GM18870 (cell line): Measurements from ENCODE around the gene TMEM156.
A peak's percentile ranks its signal among the peaks of the same experiment; 100 is the strongest.
"Not testable (repeated sequence)": the region's sequence is repeated elsewhere in the genome, so short reads cannot be mapped to it uniquely, and the experiment has no call there.

Experiments
- ATAC-seq: cut with Tn5 transposase; IDR thresholded peaks from one replicate; pipeline ENCODE4 v1.9.1; 2021; ENCODE audit warnings: moderate library complexity; ENCODE audit not compliant: unreplicated experiment

TMEM156 gene

DNA sequence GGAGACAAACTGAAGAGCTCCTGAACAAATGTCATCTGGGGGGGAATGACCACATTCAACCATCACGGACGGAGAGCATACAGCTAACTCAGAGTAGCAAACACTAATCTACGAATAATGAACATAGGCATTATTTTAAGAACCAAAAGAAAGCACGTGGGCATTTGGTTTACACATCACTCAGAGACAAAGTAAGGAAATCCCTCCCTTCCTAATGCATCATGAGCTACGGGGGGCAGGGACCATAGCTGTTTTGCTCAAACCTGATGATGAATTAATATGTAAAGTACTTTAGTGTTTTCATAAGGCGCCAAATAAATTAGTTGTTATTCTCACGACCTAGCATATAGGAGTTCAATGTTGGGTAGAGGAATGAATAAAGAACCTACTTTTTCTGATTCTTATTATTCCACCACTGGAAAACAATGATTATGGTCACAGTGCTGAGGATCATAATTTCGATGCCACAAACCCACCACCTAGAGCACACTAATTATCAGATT is 11.7 kb upstream of the TMEM156 start:
- peak; percentile 19 for ATAC-seq

DNA sequence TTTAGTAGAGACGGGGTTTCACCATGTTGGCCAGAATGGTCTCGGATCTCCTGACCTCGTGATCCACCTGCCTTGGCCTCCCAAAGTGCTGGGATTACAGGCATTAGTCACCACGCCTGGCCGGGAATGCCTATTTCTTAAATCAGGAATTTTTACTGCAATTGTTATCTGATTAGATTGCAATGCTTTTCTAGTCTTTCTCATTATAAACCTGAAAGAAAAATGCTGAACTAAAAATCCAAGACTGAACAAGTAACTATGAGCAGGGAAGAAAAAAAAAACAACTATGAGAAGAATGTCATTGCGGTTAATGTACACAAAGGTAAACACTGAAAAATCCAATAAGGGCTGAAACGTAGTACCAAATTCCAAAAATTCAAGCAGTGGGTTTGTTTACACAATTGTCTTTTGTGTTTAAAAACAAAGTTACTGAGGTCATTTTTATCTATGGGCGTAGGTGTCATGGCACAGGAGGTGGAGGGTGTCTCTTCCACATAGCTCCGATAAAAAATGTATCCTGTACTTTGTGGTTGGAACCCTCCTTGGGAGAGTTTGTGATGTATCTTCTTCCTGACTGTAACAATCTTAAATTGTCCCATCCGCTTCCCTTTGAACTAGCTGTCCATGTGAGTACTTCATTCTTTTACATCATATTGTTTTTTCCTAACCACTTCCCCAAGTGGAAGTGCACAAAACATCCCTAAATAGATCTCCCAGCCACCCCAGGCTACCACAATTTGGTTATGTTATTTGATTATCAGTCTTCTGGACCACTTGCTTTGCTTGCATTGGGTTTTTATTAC is 11.1 kb upstream of the TMEM156 start:
- ATAC-seq = no peak

DNA sequence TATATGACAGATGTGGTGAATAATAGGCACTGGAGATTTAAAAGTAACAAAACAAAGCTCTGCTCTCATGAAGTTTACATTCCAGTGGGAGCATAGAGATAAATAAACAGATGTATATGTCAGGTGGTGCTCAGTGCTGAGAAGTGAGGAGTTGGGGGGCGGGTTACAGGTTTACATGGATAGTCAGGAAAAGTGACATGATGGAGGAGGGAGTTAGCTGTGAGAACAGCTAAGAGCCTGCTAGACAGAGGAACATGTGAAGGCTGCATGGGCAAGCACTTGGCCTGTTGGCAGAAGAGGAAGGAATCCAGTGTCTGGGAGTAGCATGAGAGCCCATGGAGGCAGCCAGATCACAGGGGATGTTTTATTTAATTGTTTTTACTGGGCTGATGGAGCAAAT is 10.2 kb upstream of the TMEM156 start:
- no peak for ATAC-seq

DNA sequence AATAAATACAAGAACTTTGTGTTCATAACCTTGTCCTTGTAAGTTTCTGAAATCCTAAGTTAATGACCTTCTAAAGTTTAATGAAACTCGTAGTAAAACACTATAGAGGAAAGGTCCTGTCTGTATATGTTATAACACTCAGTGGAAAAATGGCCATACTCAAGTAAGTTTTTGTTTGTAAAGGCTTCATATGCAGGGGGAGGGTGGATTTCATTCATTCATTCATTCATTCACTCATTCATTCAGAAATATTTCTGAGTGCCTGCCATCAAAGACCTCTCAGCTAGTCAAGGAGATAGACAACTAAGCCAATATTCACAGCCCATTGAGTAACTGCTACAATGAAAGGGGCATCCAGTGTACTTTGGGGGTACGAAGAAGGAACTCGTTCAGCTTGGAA is 6.9 kb upstream of the TMEM156 start:
- no peak for ATAC-seq

DNA sequence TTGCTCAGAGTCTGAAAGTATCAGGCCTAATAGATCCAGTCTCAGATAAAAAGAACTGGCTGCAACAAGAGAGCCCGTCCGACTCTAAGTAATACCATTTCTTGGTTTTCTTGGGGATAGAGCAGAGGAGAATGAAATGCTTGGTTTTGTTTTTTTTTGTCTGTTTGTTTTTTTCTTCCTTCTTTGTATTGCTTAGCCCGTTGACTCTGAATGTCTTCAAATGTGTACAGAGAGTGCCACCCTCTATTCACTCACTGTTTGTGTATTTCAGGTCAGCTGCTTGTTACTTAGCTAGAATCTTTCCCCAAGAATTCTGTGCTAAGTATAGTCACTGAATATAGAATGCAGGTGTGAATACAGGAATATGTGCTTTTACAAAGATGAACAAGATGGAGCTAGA is 5.7 kb upstream of the TMEM156 start:
- ATAC-seq = no peak

DNA sequence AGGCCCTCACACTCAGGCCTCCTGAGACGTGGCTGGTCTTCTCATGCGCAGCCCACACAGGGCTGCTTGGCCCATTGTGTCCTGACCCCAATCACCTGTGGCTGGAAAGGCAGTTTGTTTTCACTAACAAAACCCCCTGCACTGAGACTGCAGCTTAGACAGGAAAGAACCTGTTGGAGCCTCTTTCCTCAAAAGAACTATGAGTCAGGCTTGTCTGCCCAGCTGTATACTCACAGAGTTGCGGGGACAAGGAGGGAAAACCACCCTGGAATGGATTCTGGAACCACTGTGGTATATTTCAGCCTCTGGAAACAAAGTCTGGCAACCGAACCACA is 5.2 kb upstream of the TMEM156 start:
- no peak for ATAC-seq

DNA sequence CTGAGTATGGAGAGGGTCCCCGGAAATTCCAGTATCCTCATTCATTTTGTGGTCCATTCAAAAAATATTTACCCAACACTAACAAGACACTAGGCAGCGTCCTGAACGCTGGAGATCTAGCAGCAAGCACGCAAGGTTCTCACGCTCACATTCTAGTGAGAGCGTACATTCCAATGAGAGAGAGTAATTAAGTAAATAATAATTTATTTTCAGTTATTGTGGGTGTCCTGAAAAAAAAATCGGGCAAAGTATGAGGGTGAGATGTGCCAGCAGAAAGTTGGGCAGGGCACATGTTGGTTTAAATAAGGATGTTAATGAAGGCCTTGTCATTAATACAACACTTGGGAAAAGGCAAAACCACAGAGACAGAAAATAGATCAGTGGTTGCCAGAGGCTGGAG is 4.0 kb upstream of the TMEM156 start:
- no peak for ATAC-seq

DNA sequence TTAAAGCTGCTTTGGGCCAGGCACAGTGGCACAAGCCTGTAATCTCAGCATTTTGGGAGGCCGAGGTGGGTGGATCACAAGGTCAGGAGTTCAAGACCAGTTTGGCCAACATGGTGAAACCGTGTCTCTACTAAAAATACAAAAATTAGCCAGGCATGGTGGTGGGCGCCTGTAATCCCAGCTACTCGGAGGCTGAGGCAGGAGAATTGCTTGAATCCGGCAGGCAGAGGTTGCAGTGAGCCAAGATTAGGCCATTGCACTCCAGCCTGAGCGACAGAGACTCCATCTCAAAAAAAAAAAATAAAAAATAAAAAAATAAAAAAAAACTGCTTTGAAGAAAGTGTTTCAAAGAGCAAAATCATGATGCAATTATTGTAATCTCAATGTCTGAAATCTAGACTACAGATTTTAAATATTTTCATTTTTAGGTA is 604 bp downstream of the TMEM156 start:
- ATAC-seq = not testable (repeated sequence)

DNA sequence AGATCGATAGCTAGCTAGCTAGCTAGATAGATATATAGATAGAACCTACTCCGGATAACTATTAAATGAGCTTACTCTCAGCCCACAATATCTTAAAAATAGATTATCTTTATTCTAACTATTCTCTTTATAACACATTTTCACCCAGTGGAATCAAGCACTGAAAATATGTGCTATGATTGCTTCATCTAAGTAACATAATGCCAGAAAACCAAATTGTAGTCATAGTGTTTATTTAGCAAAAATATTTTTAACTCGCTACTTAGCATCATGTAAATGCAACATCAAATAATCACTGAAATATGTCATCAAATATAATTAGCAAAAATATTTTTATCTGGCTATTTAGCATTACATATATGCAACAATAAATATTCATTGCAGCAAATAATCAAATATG is 1.5 kb downstream of the TMEM156 start:
- ATAC-seq = peak; percentile 6

DNA sequence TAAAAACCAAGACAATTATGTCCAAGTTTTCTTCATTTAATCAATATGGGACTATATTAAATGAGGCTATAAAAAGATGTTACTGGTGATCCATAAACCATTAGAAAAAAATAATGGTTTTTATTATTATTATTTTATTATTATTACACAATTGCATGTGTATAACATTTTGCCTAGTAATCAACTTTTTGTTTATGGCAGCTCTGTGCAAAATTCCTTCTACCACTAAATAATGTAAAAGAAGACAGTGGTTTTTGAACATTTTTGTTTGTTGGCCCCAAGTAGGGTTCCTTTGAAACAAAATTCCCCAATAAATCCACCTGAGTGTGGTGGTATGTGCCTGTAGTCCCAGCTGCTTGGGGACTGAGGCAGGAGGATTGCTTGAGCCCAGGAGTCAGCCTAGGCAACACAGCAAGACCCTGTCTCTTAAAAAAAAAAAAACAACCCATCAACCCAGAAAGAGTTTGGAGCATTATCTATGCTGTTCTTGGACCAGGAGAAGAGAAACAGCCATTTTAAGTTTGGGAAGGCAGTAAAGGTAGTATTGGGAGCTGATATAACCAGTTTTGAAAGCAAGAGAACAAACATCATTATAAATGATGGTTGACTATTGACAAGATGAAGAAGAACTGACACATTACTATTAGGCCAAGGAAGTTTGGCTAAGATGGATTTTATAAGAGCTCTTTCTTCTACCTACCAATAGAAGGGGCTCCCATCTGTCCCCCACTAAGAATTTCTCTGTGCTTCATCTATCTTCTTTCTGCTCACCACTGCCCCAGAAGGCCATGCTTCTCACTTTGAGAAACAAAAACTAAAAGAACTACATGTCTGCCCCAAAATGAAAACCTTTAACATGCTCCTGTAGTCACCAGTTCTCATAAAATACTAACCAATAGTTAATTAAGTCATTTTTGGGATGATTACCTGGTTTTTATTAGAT is 2.2 kb downstream of the TMEM156 start:
- ATAC-seq = peak; percentile 37

DNA sequence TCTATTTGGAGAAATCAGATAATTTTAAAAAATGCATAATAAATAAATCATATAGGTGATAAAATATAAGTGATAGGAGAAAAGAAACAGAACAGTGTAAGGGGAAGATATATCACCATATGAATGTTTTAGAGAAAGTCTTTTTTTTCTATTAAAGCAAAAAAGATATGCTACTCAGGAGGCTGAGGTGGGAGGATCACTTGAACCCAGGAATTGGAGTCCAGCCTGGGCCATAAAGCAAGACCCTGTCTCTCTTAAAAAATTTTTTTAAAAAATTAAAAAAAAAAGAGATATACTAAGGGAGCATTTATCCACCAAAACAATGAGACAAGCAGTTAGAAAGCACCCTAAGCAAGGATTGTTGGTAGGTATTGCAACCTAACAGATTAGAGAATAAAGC is 6.1 kb downstream of the TMEM156 start:
- no peak for ATAC-seq

DNA sequence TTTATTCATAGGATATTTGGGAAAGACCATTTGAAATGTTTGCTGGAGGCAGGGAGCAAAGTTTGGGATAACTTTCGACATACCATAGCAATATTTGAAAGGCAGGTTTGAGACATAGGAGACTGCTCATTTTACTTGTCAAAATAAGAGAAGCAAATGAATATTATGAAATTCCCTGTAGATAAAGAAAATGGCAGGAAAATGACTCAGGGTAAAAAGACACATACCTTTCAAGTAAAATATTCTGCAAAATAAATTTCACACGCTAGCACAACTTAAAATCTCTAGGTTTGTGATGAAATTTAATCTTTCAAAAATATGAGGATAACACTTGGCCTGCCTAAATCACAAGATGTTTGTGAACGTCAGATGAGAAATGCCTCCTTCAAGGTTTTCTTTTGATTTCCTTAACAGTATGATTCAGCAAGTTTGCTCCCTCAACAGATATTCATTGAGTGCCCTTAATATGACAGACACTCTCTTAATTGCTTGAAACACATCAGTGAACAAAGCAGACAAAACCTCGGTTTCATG is 6.6 kb downstream of the TMEM156 start:
- ATAC-seq = no peak

DNA sequence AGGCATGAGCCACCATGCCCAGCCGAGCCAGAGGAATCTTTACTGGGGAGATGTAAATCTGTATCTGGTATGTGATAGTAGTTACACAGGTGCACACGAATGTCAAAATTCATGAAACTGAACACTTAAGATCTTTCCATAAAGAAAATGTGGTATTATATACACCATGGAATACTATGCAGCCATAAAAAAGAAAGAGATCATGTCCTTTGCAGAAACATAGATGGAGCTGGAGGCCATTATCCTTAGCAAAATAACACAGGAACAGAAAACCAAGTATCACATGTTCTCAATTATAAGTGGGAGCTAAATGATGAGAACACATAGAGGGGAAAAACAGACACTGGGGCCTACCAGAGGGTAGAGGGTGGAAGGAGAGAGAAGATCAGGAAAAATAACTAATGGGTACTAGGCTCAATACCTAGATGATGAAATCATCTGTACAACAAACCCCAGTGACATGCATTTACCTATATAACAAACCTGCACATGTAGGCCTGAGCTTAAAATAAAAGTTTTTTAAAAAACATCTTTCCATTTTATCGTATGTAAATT is 7.8 kb downstream of the TMEM156 start:
- no peak for ATAC-seq

DNA sequence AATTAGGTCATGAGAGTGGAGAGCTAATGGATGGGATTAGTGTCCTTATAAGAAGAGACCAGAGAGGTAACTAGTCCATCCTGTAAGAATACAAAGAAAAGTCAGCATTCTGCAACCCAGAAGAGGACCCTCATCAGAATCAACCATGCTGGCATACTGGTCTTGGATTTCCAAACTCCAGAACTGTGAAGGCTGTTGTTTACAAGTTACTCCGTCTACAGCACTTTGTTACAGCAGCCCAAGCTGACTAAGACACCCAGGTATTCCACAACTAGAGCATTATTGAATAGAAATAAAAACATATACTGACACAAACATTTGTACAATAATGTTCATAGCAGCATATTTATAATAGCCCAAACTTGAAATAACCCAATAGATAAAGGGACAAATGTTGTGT is 9.2 kb downstream of the TMEM156 start:
- no peak for ATAC-seq

DNA sequence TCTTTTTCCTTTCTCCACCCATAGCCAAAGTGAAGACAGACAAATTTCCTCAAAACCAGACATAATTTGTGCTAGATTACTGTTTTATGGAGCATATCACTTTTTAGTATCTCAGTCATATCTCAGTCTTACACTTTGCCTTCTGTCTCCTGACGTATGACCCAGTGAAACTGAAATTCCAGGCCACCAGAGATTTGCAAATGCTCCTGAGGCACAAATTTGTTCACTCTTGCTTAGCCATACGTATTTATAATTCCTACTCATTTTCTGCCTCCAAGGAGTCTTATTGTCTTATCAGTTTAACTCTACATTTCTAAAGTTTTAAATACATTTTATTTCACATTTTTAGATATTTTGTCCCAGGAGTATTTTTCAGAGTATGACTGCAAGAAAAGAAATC is 10.0 kb downstream of the TMEM156 start:
- no peak for ATAC-seq

DNA sequence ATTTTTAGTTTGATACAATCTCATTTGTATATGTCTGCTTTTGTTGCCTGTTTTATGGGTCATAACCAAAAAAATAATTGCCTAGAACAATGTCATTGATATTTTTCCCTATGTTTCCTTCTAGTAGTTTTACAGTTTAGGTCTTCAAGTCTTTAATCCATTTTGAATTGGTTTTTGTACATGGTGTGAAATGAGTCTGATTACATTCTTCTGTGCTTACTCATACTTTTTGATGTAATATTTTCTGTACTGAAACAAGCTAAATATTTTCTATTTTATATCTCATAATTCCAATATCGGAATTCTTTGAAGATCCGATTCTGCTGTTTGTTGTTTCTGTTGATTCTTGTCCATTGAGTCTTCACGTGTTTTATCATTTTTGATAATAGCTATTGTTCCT is 10.6 kb downstream of the TMEM156 start:
- no peak for ATAC-seq

DNA sequence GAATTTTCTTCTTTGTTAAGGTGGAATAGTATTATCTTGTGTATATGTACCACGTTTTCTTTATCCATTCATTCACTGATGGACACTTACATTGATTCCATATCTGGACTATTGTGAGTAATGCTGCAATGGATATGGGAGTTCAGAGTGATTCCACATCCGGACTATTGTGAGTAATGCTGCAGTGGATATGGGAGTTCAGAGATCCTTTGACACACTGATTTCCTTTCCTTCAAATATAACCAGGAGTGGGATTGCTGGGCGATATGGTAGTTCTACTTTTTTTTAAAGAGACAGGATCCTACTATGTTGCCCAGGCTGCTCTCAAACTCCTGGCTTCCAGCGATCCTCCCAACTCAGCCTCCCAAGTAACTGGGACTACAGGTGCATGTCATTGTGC is 12.1 kb downstream of the TMEM156 start:
- no peak for ATAC-seq

DNA sequence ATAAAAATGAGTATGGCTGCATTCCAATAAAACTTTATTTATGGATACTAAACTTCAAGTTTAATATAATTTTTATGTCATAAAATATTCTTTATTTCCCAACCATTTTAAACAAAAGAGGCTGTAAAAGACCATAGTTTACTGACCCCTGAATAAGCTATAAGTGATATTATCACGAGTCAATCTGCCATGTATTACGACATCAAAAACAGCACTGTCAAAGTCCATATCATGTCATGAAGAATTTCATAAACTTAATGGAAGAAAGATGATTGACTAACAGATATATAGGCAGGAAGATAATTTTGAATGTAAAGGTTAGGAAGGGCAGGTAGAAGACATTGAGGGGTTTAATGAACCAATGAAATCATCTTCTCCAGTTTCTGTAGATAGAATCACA is 18.2 kb downstream of the TMEM156 start:
- ATAC-seq = no peak

DNA sequence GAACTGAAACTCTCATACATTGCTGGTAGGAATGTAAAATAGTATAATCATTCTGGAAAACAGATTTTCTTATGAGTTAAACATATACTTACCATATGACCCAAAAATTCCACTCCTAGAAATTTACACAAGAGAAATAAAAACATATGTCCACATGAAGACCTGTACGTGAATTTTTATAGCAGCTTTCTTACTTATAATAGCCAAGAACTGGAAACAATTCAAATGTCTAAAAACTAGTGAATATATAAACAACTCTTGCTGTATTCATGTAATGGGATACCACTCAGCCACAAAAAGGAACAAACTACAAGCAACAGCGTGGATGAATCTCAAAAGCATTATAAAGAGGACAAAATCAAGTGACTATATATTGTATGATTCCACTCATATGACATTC is 27.5 kb downstream of the TMEM156 start:
- no peak for ATAC-seq

DNA sequence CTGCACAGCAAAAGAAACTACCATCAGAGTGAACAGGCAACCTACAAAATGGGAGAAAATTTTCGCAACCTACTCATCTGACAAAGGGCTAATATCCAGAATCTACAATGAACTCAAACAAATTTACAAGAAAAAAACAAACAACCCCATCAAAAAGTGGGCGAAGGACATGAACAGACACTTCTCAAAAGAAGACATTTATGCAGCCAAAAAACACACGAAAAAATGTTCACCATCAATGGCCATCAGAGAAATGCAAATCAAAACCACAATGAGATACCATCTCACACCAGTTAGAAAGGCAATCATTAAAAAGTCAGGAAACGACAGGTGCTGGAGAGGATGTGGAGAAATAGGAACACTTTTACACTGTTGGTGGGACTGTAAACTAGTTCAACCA is 30.2 kb downstream of the TMEM156 start:
- not testable (repeated sequence) for ATAC-seq

DNA sequence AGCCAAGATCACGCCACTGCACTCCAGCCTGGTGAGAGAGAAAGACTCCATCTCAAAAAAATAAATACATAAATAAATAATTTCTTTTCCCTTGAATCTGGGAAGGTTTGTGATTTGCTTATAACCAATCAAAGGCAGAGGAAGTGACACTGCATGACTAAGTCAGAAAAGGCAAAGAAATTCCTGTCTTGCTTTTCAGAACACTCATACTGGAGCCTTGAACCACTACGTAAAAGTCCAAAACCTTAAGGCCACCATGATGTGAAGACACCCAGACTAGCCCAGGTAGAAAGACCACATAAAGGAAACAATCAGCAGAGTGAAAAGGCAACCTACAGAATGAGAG is 36.6 kb downstream of the TMEM156 start:
- no peak for ATAC-seq

DNA sequence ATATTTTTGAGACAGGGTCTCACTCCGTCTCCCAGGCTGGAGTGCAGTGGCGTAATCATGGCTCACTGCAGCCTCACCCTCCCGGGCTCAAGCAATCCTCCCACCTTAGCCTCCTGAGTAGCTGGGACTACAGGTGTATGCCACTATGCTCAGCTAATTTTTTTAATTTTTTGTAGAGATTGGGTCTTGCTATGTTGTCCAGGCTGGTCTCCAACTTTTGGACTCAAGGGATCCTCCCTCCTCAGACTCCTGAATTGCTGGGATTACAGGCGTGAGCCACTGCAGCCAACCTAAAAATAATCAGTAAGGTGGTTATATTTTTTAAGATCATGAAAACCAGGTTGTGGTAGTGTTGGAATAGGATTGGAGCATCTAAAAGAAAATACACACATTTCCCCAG is 38.1 kb downstream of the TMEM156 start:
- no peak for ATAC-seq
